BJ (cell line): ENCODE measurements around the gene UBXN7. TPM values are rescaled to one million over a fixed set of nuclear protein-coding genes. Genes with fewer than 3 reads are reported as not detected.
"Not testable (repeated sequence)": the region's sequence is repeated elsewhere in the genome, so short reads cannot be mapped to it uniquely, and the experiment has no call there.

Source experiments
- CTCF ChIA-PET: fragments of 350-600 bp; formaldehyde crosslinking; extraction: SDS; loops from one replicate; lab custom pipeline; 2021; ENCODE audit warnings: antibody characterized with exemption, inconsistent platforms; lab: Yijun Ruan, JAX
- POLR2A ChIA-PET: fragments of 300-600 bp; sonication (Branson Sonifier 250); formaldehyde crosslinking; extraction: SDS; loops from one replicate; lab custom pipeline; 2021; ENCODE audit warnings: antibody characterized with exemption; lab: Charles Lee
- DNase-seq: peaks from one replicate; pipeline ENCODE4 v3.0.0-alpha.2; 2011; ENCODE audit warnings: low read depth
- H3K27me3 ChIP-seq: 2 replicates; pipeline ENCODE4 v1.6.0; 2011; ENCODE audit warnings: low read length; ENCODE audit not compliant: control insufficient read depth, insufficient read depth
- H3K36me3 ChIP-seq: 2 replicates; pipeline ENCODE4 v1.5.1; 2011; ENCODE audit warnings: low read length; ENCODE audit not compliant: control insufficient read depth, insufficient read depth
- H3K4me3 ChIP-seq: 2 replicates; pipeline ENCODE4 v1.5.1; 2011; ENCODE audit warnings: low read depth, mild to moderate bottlenecking, control low read depth, low read length
- polyA plus RNA-seq: library from polyadenylated mRNA; depleted of rRNA; stranded (reverse); fragments of >200 nt; gene quantifications from 2 replicates; pipeline ENCODE4 v1.2.3, GENCODE V29; 2011
- TF ChIP-seq, protein P1 (sequence below): IDR thresholded peaks from 2 replicates; pipeline ENCODE4 v1.5.1; 2011; ENCODE audit warnings: low read depth, mild to moderate bottlenecking, control low read depth, inconsistent platforms, low read length, moderate library complexity; ENCODE audit not compliant: insufficient read depth

Gene UBXN7
- polyA plus RNA-seq, 1 experiment: 11.3 TPM

DNA sequence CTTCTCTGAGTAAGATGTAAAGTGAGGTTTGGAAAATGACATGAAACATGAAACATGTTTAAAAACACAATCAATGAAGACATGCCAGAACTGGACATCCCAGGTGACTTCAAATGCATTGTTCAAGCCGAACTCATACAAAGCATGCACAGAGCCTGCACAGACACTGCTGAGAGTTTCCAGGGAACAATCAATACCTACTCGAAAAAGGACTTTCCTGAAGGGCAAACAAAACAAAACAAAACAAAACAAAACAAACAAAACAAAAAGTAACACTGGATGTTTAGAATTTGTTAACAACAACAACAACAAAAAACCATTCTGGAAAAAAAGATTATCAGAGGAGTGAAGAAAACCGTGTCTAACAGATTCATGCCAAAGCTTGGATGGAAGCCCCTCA, 83.5 kb downstream of the UBXN7 start:
- Histone ChIP-seq H3K27me3 (no peaks in the 10 kb centered on the region), H3K36me3 (no peaks in the 10 kb centered on the region), H3K4me3 (no peak overlapping the region)
- ChIA-PET POLR2A (no interaction called here), CTCF (no interaction called here)
- TF ChIP-seq, protein P1, sequence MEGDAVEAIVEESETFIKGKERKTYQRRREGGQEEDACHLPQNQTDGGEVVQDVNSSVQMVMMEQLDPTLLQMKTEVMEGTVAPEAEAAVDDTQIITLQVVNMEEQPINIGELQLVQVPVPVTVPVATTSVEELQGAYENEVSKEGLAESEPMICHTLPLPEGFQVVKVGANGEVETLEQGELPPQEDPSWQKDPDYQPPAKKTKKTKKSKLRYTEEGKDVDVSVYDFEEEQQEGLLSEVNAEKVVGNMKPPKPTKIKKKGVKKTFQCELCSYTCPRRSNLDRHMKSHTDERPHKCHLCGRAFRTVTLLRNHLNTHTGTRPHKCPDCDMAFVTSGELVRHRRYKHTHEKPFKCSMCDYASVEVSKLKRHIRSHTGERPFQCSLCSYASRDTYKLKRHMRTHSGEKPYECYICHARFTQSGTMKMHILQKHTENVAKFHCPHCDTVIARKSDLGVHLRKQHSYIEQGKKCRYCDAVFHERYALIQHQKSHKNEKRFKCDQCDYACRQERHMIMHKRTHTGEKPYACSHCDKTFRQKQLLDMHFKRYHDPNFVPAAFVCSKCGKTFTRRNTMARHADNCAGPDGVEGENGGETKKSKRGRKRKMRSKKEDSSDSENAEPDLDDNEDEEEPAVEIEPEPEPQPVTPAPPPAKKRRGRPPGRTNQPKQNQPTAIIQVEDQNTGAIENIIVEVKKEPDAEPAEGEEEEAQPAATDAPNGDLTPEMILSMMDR: no peak
- no peak for DNase-seq

DNA sequence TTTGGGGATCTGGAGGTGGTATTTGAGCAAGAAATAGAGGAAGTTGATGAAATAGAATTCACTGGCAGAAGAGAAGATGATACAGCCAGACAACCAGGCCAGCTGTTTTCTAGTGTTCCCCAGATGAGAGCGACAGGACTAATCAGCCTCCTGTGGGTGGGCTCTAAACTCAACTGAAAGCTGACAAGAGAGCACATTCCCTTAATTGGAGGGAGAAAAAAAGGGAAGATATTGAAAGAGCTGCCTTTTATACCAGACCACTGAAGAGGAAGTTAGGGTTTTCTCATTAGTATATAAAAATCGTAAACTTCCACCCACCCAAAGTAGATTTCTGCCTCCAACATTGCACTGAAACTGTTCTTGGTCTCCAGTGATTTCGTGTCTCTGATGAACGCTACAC, 87.6 kb downstream of the UBXN7 start:
- POLR2A ChIA-PET: no interaction called here
- CTCF ChIA-PET: no interaction called here

DNA sequence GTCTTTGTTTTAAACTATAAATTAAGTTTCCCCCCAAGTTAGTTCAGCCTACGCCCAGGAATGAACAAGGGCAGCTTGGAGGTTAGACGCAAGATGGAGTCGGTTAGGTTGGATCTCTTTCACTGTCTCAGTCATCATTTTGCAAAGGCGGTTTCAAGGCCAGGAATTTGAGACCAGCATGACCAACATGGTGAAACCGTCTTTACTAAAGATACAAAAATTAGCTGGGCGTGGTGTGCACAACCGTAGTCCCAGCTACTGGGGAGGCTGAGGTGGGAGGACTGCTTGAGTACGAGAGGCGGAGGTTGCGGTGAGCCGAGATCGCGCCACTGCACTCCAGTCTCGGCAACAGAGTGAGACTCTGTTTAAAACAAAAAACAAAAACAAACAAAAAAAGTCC, 88.3 kb downstream of the UBXN7 start:
- H3K36me3 ChIP-seq, H3K27me3 ChIP-seq, POLR2A ChIA-PET, H3K4me3 ChIP-seq, CTCF ChIA-PET, DNase-seq: not testable (repeated sequence)

More for the DNA sequence above, 87.6 kb downstream of the UBXN7 start:
- DNase-seq: no peak
- H3K4me3 ChIP-seq: no peak overlapping the region
- no peaks in the 10 kb centered on the region for H3K36me3 ChIP-seq
- no peaks in the 10 kb centered on the region for H3K27me3 ChIP-seq
- TF ChIP-seq, protein P1: no peak

DNA sequence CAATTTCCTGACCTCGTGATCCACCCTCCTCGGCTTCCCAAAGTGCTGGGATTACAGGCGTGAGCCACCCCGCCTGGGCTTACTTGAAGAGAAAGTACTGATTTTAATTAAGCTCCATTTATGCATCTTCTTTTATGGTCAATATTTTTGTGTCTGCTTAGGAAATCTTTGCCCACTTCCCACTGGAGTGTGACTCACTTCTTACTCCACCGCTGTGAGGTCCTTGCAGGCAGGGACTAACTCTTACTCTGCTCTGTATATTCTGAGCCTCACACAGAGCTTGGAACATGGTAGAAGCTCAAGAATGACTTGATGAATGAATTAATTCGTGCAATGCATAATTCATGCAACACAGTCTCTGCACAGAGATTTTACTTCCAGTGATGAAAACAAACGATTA, 91.1 kb downstream of the UBXN7 start:
- no peak for DNase-seq
- ChIA-PET POLR2A (no interaction called here), CTCF (interaction anchor here (1.3 kb wide), 1 partner anchor 11 kb away, joined by 3 read pairs; no protein-coding TSS in a partner anchor)
- Histone ChIP-seq H3K4me3 (no peak overlapping the region), H3K36me3 (no peaks in the 10 kb centered on the region), H3K27me3 (no peaks in the 10 kb centered on the region)
- TF ChIP-seq, protein P1: no peak

DNA sequence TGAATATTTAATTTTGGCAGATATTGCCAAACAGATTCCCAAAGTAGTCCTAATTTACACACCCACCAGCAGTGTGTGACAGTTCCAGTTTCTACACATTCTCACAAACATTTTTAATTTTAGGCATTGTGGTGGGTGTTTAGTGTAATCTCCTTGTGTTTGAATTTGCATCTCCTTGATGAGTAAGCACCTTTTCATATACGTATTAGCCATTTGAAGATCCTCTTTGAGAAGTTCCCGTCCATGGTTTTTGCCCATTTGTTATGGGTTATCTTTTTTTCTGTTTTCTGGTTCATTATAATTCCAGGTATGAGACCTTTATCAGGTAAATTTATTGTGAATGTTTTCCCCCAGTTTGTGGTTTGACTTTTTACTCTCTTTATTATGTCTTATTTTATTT, 91.8 kb downstream of the UBXN7 start:
- CTCF ChIA-PET: no interaction called here
- H3K4me3 ChIP-seq: no peak overlapping the region
- POLR2A ChIA-PET: no interaction called here

More for the DNA sequence above, 91.8 kb downstream of the UBXN7 start:
- no peak for DNase-seq
- no peaks in the 10 kb centered on the region for H3K36me3 ChIP-seq
- no peaks in the 10 kb centered on the region for H3K27me3 ChIP-seq
- TF ChIP-seq, protein P1: no peak
